ENCODE measurements around the gene LY6G5C.

- TF ChIP-seq EZH2 (IDR thresholded peaks at IDR 0.05; ENCODE audit: insufficient read depth, poor library complexity, severe bottlenecking), result no peak
- no peak for TF ChIP-seq EZH2phosphoT487 (IDR thresholded peaks at IDR 0.05; ENCODE audit: insufficient read depth, low read depth)
Measured at GRCh38 chr6:31713465-31713864, 32.6 kb upstream of the LY6G5C start.
